HK-2 (cell line): ENCODE data around the gene UVRAG.

Experiments
- DNase-seq: peaks from one replicate; pipeline ENCODE4 v3.0.0-alpha.2; 2018; ENCODE audit not compliant: unreplicated experiment

UVRAG gene

DNA sequence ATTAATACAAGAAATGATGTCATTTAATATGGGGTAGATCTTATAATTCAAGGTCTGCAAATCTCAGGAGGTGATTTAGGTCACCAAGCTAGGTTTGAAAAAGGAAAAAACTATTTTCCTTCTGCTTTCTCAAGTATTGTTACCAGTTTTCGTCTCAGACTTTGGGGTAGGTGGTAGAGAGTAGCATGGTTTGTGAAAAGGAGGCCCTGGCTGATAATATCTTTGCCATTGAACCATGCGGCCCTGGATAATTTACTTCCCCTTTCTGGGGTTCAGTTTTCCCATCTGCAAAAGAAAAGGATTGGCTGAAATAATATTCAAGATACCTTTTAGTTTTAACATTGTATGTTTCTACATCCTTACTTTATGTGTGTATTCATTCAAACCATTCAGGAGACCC lies 299.2 kb downstream of the UVRAG start:
- DNase-seq = no peak

DNA sequence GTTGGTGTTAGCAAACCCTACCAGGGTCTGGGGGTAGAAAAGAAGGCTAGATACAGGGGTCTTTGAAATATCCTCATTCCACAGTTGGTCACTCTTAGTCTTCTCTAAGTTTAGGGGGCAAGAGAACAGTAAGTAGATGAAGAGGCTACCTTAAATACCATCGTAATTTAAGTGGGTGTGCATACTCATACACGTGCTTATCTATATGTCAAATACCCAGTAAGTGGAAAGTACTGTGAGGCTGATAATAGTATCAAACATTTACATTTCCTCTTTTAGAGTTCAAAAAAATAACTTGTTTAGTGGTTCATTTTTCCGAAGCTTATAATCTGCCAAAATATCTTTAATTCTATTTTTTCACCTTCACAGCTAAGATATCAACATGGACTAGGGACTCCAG lies 300.5 kb downstream of the UVRAG start:
- DNase-seq = no peak

DNA sequence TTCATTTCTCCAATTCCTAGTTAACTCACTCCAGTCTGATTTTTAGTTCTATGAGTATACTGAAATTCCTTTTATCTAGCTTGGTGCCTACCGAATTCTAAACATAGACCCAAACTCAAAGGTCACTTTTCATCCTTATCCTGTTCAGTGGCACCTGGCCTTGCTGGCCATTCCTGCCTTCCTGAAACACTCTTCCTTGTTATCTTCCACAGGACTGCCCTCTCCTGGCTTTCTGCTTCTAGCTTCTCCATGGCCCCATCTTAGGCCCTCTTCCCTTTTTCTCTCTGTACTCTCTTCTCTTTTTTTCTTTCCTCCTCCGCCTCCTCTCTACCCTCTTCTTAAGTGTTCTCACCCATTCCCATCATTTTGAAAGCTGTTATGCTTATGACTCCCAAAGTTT lies 304.0 kb downstream of the UVRAG start:
- no peak for DNase-seq

DNA sequence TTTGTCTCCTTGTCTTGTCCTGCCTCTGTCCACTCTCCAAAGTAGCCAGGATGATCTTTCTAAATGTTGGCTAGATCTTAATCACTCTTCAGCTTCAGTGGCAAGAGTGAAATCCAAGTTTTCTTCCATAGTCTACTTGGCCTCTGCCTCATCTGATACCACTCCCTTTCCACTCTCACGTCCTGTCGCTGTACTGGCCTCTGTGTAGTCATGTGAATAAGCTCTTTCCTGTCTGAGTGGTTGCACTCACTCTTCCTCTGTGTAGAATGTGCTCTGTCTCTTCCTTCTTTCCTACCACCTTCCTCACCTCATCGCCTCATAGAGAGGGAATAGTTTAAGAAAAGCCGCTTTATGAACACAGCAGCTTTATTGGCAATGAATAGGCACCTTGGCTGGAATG lies 304.8 kb downstream of the UVRAG start:
- no peak for DNase-seq

DNA sequence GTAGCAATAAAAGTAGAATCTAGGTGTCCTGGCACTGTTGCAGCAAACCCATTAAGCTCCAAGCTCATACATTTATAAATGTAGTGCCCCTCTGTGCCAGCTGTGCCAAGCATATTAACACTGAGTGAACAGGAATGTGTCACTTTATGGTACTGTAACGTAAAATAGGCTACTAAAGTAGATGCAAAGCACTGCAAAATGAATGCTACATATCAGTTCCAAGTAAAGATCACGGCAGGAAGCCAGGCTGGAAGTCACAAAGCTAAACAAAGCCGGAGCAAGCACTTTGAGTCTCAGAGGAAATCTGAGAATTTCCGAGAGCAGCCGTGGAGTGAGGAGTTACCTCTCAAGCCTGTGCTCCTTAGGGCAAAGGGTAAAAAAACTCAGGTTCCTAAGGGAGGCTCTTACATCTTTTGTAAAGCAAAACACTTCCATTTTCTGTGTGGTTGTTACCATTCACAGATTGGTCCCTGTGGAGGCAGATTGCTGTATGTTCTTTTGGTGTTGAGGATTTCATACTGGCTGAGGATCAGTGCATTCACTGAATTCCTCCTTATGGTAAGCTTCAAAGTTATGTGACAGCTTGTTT lies 305.6 kb downstream of the UVRAG start:
- no peak for DNase-seq

DNA sequence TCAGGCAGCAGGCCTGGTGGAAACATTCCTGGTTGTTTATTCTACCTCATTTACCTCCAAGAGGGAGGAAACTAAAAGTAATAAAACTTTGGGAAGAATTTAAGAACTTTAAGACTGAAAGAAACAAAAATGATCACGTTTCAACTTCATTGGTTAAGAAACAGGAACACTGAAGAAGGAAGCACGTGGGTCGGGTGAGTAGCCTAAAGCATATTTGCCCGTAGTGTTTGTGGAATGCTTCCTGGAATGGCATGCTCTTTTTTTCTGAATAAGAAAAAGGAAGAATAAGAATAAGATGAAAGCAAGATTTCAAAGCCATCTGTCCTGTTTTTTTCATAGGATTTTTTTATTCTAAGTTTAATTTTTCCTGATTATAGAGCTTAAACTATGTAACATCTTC lies 308.2 kb downstream of the UVRAG start:
- DNase-seq = no peak

DNA sequence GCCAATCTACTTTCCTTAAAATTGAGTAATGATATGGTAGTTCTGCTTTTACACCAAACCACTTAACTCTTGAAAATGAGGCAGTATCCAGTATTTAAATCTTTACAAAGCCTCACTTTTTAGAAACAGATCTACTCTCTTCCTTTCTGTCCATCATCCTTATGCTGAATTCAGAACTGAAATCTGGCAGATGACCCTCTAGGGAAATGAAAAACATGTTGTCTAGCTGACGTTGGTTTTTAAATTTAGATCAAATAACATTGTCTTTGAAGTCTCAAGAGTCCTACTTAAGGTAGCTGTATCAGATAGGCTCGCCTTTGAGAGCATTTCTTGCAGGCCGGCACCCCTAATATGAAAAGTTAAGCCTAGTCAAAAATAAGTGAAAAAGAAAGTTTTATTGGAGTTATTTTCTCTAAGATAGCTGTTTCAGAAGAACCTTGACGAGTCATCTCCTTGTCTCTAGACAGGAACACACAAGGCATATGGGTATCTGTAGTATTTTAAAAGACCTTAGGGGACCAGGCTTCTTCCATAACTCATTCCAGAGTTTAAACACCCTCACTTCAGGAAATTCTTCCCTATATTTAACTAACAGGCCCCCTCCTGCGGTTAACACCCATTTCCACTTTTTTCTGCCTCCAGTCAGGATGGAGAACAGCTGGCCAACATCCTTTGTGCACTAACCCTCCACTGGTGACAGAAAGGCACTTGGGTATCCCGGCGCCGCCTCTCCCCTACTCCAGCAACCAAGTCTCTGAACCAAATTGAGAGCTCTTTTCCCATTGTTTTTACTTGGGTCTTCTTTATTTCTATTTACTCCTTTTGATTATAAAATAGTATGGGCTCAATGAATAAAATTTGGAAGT lies 310.1 kb downstream of the UVRAG start:
- DNase-seq = no peak

DNA sequence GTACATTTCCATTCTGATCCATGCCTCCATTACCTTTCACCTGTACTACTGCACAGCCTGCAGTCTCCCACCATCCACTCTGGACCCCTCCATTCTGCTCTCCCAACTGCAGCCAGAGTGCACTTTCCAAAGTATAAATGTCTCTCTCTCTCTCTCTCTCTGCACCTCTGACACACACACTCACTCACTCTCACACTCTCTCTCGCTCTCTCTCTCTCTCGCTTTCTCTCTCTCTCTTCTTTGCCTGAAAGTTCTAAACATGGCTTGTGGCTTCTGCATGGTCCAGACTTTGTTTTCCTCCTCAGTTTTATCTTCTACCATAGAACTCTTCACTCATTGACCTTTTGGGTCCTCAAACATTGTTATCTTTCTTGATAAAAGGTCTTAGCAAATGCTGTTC lies 314.7 kb downstream of the UVRAG start:
- no peak for DNase-seq

DNA sequence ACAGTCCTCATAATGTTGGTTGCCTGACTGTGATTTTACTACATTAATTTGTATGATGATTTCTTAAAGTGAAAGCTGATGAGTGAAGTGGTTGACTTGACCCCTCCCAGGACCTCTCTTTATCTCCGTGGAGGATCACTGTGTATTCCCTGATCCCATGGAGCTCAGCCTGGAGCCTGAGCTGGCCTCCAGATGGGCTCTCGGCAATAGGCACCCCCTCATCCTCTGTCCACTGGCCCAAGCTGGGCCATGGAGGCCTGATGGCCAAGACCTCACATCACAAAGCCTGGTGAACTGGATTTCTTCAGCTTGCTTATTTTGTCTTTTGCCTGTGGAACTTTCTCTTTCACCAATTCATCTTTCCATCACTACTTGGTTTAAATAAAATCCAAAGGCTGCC lies 316.1 kb downstream of the UVRAG start:
- DNase-seq = no peak

DNA sequence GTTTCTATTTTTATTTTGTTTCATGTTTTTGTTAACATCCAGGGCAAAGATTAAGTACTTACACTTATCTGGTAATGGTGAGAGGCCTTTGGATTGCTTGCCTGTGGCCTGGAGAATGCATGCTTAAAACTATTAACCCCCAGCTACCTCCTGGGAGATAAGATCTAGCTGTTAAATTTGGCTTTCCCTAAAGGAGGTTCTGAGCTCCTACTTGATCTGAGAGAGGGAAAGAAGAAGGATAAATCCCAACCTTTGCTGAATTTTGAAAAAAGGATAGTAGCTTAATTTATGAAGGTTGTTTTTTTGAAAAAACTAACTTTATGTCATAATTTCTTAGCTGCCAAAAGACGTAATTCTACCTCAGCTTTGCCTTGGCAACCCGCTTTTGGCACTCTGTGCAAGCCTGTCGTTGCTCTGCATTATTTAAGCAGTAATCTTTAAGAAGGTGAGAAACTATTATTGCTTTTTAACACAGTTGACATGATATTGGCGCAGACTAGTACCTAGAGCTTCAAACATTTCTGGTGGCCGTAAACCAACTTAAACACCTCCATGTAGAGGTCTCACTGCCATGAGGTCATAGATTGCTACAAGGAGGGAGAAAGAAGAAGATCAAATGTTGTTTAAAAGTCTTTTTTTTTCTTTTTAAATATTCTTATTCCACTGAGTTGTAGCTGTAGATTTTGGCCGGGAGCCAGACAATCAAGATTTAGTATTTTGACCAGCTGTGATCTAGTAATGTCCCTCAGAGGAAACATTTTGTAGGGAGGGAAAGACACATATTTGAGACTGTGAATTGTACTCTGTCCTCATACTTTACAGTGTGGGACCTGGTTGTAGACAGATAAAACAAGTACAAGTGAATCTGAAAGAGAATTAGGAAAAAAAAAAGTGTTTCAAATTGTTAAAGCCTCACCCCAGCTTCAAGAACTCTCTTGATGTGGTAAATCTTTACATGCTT lies 316.9 kb downstream of the UVRAG start:
- no peak for DNase-seq

DNA sequence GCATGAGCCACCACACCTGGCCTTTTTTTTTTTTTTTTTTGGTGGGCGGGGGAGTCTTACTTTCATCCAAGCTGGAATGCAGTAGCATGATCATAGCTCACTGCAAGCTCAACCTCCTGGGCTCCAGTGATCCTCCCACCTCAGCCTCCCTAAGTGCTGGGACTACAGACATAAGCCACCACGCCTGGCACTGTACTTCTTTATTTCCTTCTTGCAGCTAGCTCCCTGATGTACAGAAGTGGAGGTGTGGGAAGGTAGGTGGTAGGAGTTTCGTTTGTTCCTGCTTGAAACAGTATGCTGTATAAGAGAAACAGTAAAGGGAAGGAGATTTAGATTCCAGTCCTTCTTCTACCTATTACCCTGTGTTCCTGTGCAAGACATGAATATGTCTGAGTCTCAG lies 319.2 kb downstream of the UVRAG start:
- no peak for DNase-seq

DNA sequence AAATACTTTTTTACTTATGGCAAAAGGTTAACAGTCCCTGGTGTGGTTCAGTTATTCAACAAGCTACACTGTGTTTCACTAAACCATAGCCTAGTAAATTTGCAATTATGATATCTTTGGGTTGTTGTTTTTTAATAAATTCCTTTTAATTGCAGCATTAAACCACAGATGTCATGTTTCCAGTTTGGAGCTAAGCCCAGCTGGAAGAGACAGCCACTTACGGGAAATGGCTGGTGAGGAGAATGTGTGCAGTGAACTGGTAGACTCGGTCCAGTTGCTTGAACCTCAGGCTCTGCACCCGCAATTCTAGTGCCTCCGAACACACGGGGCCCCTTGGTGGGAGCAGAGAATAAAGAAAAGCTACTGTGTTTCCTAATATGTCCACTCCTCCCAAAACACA lies 320.5 kb downstream of the UVRAG start:
- no peak for DNase-seq

DNA sequence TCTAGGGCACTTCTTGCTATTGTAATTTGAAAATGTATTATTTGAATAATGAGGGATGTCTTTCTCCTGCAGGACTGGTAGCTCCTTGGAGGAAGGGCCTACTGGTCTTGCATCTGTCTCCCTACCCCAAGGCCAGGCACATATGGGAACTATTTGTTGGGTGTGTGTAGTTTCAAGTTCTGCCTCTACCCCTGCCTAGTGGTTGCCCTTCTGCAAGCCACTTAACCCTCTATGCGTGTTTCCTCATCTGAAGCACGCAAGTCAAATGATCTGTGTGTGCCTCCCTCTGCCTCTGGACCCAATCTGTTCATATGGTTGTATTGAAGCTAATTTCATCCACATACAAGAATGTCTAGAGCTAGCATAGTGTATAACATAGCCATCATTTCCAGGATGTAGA lies 324.3 kb downstream of the UVRAG start:
- no peak for DNase-seq

DNA sequence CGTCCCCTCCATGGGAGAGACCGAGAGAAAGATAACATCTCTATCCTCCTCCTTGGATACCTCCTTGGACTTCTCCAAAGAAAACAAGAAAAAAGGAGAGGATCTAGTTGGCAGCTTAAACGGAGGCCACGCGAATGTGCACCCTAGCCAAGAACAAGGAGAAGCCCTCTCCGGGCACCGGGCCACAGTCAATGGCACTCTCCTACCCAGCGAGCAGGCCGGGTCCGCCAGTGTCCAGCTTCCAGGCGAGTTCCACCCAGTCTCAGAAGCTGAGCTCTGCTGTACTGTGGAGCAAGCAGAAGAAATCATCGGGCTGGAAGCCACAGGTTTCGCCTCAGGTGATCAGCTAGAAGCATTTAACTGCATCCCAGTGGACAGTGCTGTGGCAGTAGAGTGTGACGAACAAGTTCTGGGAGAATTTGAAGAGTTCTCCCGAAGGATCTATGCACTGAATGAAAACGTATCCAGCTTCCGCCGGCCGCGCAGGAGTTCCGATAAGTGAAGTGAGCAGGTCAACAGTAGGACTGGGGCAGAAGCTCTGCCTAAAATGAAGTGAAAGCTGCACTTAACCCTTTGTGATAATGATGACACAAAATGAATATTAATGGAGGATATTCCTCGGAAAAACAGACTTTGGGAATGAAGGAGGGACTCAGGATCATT lies 326.0 kb downstream of the UVRAG start:
- DNase-seq = no peak

DNA sequence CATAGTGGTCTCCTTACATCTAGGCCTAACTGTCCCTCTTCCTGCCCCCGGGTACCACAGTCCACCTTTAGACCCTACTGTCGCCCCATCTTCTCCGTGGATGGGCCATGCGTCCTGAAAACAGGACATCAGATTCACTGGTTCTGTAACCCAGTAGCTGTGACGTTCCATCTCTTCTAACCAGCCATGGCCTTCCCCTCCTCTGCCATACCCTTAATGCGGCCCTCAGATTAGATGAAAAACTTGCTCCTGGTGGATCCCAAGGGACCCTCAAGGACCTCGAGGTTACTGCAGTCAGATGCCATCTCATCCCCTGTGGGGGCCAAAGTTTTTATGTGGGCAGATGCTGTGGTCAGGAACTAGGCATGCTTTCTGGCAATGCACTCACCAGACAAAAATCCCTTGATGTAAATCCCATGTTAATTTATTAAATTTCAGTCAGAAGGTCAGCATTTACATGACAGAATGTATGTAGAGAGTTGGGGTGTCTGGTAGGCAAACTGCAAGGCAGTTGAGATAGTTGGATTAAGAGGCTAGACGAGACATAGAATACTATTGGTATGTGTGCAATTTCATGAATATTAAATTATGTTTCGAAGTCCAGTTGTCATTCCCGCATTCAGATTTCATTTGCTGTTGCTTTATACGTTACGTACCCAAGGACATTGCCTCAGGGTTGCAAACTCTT lies 327.0 kb downstream of the UVRAG start:
- no peak for DNase-seq

DNA sequence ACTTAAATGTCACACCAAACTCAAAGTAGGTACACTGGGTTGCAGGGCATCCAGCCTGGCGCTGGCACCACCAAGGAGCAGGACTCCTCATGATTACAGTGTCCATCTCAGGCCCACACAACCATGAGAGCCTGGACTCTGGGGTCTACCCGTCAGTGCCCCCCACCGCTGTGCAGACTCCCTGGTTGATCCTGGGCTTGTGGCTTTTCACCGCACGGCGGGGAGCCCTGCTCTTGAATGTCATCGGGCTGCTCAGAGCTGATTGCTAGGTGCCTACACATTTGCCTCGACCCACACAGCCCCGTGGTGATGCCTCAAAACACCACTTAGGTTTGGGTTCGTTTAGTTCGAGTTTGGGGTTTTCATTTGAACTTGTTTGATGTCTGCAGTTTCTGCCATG lies 328.3 kb downstream of the UVRAG start:
- DNase-seq = no peak

DNA sequence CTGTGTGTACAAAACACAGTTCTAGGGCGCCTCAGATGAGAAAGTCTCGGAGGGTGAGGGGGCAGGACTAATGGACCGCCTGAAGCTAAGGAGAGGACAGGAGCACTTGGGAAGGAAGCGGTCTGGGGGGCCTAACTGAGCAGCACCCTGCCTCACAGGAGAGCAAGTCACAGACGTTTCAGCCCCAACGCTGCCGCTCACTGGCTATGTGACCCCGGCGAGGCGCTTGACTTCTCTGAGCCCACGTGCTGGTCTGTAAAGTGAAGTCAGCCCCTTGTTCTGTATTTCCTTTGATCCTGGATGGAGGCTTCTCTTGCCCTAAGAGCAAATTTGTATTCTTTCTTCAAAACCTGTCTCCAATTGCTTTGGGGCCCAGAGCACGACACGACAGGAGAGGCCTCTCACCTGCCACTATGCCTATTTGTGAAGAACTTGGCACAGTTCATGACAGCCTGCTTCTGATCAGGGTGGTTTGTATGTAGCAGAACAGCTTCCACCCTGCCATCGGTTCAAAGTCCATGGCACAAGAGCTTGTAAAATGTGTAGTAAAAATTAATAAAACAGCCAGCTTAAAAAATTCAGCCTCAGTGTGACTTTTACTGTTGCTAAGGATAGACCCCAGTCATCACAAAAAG lies 332.2 kb downstream of the UVRAG start:
- DNase-seq = no peak

DNA sequence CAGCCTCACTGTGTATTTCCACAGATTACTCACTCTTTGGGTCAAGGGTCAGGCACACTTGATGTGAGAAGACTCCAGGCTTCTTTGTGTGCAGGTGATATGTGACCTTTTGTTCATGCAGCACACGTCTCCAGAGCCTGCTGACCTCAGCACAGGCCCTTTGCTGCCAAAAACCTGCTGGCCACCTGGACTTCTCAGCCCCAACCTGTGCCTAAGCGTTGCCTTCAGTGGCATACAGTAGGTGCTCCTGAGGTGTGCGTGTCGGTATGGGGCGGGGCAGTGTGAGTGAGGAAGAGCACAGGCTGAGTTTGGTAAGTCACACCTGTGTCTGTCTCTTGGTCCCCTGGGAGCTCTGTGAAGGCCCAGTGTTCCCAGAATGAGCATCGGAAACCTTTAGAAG lies 333.2 kb downstream of the UVRAG start:
- no peak for DNase-seq

DNA sequence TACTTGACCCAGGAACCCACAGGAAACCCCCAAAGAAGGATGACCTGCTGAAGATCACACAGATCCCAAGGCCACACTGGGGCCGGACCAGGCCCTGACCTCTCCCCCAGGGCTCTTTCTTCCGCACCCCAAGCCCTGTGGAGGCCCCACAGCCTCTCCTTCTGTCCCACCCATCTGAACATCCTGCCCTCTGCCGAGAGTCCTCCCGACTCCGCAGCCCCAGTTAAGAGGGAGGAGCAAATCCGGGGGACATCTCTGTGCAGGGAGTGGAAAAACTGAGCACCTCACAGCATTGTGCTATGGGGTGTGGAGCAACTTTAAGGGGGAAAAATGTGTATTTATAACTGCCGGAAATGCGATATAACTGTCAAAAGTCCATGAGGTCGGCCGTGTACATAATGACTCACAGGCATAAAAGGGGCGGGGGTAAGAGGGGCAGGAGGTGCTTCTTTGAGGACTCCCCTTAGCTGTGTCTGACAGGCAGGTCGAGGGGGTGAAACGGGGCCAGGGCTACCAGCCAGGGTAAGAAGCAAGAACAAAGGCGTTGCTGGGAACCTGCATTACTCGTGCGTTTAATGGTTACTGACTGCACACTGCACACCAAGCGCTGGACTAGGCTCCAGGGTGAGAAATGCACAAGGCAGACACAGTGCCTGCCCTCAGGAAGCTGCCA lies 334.1 kb downstream of the UVRAG start:
- no peak for DNase-seq

DNA sequence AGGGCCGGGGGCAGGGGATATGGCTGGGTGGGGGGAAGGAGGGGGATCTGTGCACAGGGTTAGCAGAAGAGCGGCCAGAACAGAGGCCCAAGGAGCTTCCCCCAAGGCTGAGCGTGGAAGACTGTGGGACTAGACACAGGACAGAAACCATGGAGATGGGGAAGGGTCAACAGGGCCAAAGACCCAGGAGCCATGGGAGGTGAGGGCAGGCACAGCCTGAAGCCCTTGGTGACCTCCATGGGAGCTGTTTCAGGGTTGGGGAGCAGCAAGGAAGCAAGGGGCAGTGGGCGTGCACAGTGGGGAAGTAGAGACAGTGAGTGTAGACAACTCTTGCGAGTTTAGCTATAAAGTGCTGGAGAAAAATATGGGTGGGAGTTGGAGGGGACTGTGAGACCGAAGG lies 334.7 kb downstream of the UVRAG start:
- no peak for DNase-seq
